A673 (cell line): Measurements from ENCODE around the gene TROAP.
"Not testable (repeated sequence)": the region's sequence is repeated elsewhere in the genome, so short reads cannot be mapped to it uniquely, and the experiment has no call there.

ENCODE experiments used
- CTCF ChIP-seq: fragments of 300-800, 200-600 bp; sonication (generic); conservative IDR thresholded peaks from 2 replicates; pipeline ENCODE4 v1.5.1; 2017; ENCODE audit warnings: low read depth, mild to moderate bottlenecking, antibody characterized with exemption, low read length, moderate library complexity, mixed read lengths
- EZH2 ChIP-seq: fragments of 200-600 bp; sonication (generic); IDR thresholded peaks from 2 replicates; pipeline ENCODE4 v1.6.1; 2017; ENCODE audit warnings: borderline replicate concordance, low read depth, mild to moderate bottlenecking, mixed read lengths, antibody characterized with exemption, low read length; ENCODE audit not compliant: poor library complexity, severe bottlenecking

GRCh38 chr12:49380184-49380583, 57.1 kb downstream of the TROAP start:
- TF ChIP-seq CTCF, EZH2: not testable (repeated sequence)
